HG02981 (cell line): Measurements from ENCODE around the gene OR7C2.
"Not testable (repeated sequence)": the region's sequence is repeated elsewhere in the genome, so short reads cannot be mapped to it uniquely, and the experiment has no call there.

ENCODE experiments used
- ATAC-seq: cut with Tn5 transposase; IDR thresholded peaks from one replicate; pipeline ENCODE4 v1.9.1; 2021; ENCODE audit warnings: mild to moderate bottlenecking, moderate library complexity; ENCODE audit not compliant: unreplicated experiment

OR7C2 gene

DNA sequence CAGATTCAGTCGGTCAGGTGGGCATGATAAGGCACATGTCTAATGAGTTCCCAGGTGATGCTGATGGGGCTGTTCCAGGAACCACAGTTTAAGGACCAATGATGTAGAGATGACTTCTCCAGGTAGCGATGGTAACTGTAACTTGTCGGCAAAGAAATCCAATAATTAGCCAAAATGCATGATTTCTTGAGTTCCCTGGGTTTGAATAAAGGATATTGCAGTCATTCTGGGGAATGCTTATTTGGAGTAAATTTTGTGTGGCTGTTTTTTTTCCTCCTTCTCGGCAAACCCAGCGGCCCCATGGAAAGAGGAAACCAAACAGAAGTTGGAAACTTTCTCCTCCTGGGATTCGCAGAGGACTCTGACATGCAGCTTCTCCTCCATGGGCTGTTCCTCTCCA is at the start of gene OR7C2:
OR7C2 (plus strand) TSS at position 301 of the 400 bp plus-strand sequence; CDS start at position 301, 0 bp downstream.
- ATAC-seq = no peak

DNA sequence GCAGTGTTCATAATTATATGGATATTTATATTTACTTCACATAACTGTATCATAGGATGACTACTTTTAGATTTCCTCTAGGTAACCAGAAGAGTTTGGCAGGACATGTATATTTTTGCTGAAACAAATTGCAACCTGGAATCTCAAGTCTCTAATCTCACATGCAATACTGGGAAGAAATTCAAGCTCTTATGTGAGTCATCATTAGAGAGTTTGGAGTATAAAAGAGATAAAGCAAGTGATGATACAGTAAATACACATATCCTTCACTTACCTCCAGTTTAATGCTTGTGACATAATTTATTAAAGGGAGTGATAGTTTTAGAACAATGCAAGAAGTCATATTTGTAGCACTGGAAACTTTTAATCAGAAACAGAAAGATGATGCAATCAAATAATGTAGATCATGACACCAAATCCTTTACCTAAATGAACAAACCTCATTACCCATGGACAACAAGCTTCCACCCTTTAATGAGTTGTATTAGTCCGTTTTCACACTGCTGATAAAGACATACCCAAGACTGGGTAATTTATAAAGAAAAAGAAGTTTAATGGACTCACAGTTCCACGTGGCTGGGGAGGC is 39.5 kb upstream of the OR7C2 start:
- ATAC-seq = no peak

DNA sequence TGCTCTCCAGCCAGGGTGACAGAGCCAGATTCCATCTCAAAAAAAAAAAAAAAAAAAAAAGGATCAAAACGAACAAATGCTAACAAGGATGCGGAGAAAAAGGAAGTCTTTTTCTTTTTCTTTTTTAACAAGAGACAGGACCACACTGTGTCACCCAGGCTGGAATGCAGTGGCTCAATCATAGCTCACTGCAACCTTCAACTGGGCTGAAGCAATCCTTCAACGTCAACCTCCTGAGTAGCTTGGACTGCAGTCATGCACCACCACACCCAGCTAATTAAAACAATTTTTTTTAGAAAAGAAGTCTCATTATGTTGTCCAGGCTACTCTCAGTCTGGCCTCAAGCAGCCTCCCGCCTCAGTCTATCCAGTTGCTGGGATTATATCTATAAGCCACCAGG is 34.6 kb upstream of the OR7C2 start:
- ATAC-seq = no peak

GRCh38 chr19:14915116-14915515 is 26.2 kb upstream of the OR7C2 start:
- ATAC-seq = no peak

DNA sequence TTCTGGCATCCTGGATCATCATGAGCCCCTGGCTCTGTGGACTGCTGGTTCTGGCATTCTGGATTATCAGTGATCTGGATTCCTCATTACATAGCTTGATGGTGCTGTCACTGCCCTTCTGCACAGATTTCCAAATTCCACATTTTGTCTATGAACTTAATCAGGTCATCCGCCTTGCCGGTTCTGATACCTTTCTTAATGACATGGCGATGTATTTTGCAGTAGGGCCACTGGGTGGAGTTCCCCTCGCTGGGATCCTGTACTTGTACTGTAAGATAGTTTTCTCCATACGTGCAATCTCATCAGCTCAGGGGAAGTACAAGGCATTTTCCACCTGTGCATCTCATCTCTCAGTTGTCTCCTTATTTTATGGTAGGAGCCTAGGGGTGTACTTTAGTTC is 24.4 kb upstream of the OR7C2 start:
- no peak for ATAC-seq

GRCh38 chr19:14933506-14933905 is 7.8 kb upstream of the OR7C2 start:
- no peak for ATAC-seq

DNA sequence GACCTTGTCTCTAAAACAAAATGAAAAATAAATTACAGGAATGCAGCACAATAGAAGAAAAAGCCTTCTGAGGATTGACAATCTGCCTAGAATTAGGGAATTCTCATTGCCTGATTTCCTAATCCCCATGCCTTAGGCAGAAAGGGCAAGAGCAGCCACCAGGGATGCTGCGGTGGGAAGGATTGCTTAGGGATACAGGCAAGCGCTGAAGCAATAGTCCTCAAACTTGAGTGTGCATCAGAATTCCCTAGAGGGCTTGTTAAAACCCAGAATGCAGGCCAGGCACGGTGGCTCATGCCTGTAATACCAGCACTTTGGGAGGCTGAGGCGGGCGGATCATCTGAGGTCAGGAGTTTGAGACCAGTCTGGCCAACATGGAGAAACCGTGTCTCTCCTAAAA is 1.0 kb upstream of the OR7C2 start:
- ATAC-seq = no peak

- no peak for ATAC-seq
These were observed 2.3 kb downstream of the OR7C2 start for GRCh38 chr19:14943601-14944000.

- no peak for ATAC-seq
These were observed 3.2 kb downstream of the OR7C2 start for GRCh38 chr19:14944456-14944855.

DNA sequence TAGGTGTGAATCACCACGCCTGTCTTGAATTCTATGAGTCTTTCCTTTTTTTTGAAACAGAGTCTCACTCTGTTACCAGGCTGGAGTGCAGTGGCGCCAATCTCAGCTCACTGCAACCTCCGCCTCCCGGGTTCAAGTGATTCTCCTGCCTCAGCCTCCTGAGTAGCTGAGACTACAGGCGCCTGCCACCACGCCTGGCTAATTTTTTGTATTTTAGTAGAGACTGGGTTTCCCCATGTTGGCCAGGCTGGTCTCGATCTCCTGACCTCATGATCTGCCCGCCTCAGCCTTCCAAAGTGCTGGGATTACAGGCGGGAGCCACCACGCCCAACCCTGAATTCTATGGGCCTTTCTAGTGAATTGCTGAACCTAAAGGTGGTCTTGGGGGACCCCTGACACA is 8.1 kb downstream of the OR7C2 start:
- ATAC-seq = not testable (repeated sequence)

GRCh38 chr19:14949876-14950275 is 8.6 kb downstream of the OR7C2 start:
- ATAC-seq = no peak

DNA sequence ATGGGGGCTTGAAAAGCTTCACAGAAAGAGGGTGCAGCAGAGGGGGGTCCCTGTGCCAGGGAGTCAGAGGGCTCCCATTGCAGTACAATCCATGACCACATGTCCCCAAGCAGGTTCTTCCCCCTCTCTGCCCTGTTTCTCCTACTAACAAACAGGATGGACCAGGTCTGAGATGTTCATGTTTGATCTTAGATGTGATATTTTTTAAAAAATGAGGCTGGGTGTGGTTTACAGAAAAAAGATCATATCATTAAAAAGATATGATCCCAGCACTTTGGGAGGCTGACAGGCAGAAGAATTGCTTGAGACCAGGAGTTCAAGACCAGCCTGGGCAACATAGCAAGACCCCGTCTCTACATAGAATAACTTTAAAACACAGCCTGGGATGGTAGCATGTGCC is 9.1 kb downstream of the OR7C2 start:
- ATAC-seq = no peak

DNA sequence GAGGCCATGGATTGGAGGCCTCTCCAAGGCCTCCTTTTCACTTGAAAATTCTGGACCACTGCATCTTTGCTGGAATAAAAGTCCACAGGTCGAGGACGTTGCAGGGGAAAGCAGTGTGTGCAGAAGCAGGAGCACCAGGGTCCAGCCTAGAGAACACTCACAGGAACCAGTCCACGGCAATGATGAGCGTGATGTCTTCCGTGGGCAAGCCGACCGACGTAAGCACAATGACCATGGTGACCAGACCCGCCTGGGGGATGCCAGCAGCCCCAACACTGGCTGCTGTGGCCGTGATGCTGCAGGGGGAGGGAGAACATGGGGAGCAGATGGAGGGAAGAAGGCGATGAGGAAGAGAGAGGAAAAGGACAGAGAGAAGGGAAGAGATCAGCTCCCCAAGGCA is 11.5 kb downstream of the OR7C2 start:
- no peak for ATAC-seq

DNA sequence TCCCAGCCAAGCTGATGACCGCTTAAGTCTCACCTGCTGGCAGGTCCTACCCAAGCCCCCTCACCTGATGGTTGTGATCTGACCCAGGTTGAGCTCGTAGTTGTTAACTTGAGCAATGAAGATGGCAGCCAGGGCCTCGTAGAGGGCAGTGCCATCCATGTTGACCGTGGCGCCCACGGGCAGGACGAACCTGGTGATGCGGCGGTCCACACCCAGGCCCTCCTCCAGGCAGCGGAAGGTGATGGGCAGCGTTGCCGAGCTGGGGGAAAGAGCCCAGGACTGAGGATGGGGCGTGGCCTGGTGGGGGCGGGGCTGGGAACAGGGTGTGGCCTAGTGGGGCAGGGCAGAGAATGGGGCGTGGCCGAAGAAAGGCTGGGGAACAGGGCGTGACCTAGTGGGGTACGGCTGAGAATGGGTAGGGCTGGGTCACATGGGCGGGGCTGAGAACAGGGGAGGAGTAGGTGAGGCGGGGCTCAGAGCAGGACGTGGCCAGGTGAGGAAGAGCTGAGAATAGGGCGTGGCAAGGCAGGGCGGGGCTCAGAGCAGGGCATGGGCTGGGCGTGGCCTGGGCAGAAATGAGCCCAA is 12.9 kb downstream of the OR7C2 start:
- ATAC-seq = no peak

- no peak for ATAC-seq
These were observed 16.2 kb downstream of the OR7C2 start for GRCh38 chr19:14957464-14957863.

DNA sequence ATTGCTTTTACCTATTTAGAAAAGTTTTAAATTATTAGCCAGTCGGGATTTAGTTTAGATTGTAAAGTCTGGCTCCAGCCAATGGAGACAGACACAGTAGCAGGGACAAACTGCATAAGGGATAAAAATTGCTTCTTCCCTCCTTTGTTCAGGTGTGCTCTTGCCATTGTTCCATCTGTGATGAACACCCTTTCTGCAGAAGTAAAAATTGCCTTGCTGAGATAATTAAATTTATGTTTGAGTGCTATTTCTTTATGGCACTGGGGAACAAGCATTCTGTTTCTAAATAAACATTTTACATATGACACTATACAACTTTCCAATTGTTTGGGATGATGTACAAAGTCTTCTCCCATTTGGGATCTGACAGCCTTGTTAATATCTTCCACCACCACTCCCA is 18.0 kb downstream of the OR7C2 start:
- no peak for ATAC-seq

DNA sequence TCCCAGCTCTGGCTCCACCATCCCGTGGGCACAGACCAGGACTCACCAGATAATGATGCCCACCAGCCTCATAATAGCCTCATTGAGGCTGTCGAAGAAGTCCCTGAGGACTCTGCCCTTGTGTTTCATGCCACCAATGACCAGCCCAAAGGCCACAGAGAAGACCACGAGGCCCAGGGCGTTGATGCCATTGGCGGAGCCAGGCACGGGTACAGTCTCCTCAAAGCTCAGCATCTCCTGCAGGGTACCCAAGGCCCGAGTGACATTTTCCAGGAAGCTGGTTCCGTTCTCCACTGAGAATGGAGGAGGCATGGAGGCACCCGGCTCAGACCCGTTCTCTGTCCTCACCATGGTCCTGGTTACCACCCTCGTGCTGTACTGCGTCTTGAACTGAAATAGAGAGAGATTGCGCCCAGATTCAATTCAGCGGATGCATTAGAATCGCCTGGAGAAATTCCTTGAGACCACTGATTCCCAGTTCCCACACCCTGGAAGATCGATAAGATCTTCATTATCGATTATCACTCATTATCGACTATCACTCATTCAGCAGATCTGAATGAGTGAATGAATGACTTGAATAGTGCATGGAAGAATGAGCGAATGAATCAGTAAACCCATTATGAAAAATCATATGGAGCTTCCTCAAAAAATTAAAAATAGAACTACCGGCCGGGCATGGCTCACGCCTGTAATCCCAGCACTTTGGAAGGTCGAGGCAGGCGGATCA is 20.8 kb downstream of the OR7C2 start:
- ATAC-seq = no peak

DNA sequence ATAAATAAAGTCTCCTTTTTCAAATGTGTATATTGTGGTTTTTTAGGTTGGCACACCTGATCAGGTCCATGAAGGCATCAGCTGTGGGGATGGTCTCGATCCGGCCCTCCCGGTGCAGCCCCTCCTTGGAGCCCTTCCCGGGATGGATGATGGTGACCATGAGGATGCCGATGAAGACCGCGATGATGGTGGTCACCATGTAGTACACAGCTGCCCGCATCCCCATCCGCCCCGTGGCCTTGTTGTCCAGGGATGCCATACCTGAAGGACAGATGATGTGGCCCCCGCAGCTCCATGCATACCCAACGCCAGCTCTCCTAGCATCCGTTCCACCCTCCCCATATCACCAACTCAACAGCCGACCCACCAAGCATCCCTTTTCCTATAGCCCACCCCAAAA is 27.0 kb downstream of the OR7C2 start:
- ATAC-seq = no peak

GRCh38 chr19:14971474-14971873 is 30.2 kb downstream of the OR7C2 start:
- no peak for ATAC-seq

GRCh38 chr19:14972676-14973075 is 31.4 kb downstream of the OR7C2 start:
- no peak for ATAC-seq

DNA sequence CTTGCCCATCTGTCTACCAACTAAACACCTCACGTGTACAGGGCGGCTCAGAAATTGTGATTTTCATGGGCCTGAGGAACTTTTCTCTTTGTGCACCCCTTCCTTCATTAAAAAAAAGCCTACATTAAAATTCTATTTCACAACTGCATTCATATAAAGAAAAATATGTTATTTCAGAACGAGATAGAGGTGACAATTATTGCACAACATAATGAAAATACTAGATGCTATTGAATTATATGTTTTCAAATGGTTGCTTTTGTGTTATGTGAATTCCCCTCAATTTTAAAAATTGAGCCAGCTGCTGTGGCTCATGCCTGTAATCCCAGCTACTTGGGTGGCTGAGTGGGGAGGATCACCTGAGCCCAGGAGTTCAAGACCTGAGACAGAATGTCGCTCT is 33.2 kb downstream of the OR7C2 start:
- no peak for ATAC-seq

DNA sequence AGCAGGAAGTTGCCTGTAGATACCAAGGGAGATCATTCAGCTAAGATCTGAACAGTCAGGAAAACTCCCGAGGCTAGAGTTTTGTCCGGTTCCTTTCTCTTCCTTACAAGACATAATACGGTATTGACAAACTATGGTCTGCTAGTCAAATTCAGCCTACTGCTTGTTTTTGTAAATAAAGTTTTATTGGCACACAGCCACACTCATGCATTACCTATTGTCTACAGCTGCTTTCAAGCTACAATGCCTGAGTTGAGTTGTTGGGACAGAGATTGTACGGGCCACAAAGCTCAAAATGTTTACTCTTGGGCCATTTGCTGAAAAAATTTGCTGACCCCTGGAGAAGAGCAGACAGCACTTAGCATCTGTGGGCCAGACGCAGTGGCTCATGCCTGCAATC is 35.8 kb downstream of the OR7C2 start:
- ATAC-seq = no peak
